Erythroblast (primary cell): ENCODE measurements around the gene OR2AT4.

Source experiments
- GATA1 ChIP-seq: IDR thresholded peaks from 2 replicates; pipeline ENCODE4 v1.6.1; 2011; ENCODE audit warnings: low read depth, mild to moderate bottlenecking, control low read depth, low read length, moderate library complexity
- POLR2A ChIP-seq: IDR thresholded peaks from 2 replicates; pipeline ENCODE4 v1.6.1; 2011; ENCODE audit warnings: mild to moderate bottlenecking, low read length

GRCh38 chr11:75082601-75083216, 14.0 kb downstream of the OR2AT4 start:
- TF ChIP-seq POLR2A = no peak
- TF ChIP-seq GATA1 = no peak
